ENCODE data around the gene RBM34. TPM values are rescaled to one million over a fixed set of nuclear protein-coding genes. Genes with fewer than 3 reads are reported as not detected.

The RBM34 gene
- total RNA-seq, 4 donors from 2014 or later: 42.3 to 65.2 (median 55.3) TPM

- H3K36me3 ChIP-seq: peaks cover 3 to 53% of the 10 kb centered on the region in 2 donors
- H3K9me3 ChIP-seq: no peaks in the 10 kb centered on the region
- H3K27ac ChIP-seq: no peak overlapping the region
- TF ChIP-seq POLR2AphosphoS5 (IDR thresholded peaks at IDR 0.05): no peak
- H3K4me3 ChIP-seq: no peak overlapping the region
- no peak for ATAC-seq
- no peaks in the 10 kb centered on the region for H3K27me3 ChIP-seq
- peaks cover 0 to 25% (median 4%) of the 10 kb centered on the region in 3 donors for H3K4me1 ChIP-seq
- 87 to 100% methylated on average over 3 to 7 of the region's 16 CpGs for WGBS, 2 donors (ENCODE audit: low coverage in 1 of 2)
These were observed 53.5 kb downstream of the RBM34 start for GRCh38 chr1:235107368-235108184.

DNA sequence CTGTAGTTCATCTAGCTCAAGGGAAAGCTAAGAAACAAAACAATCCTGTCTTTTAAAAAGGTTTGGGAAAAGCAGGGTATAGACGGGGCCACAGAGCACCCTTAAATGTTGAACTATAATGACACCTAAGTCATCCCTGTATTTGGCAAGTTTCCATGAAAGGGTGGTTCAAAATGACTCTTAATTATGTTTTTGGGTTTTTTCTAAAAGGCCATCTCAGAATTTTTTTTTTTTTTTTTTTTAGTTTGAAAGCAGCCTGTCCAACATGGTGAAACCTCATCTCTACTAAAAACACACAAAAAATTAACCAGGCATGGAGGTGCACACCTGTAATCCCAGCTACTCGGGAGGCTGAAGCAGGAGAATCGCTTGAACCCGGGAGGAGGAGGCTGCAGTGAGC lies 54.6 kb downstream of the RBM34 start:
- Histone ChIP-seq H3K27me3 (no peaks in the 10 kb centered on the region), H3K4me1 (peaks cover 0 to 16% (median 4%) of the 10 kb centered on the region in 3 donors), H3K4me3 (no peak overlapping the region), H3K27ac (no peak overlapping the region), H3K36me3 (peaks cover 3 to 45% of the 10 kb centered on the region in 2 donors), H3K9me3 (no peaks in the 10 kb centered on the region)
- no peak for ATAC-seq
- TF ChIP-seq POLR2A (IDR thresholded peaks at IDR 0.05) (no peak), POLR2AphosphoS5 (IDR thresholded peaks at IDR 0.05) (no peak), EP300 (IDR thresholded peaks at IDR 0.05) (no peak)
- TF ChIP-seq, protein P1, sequence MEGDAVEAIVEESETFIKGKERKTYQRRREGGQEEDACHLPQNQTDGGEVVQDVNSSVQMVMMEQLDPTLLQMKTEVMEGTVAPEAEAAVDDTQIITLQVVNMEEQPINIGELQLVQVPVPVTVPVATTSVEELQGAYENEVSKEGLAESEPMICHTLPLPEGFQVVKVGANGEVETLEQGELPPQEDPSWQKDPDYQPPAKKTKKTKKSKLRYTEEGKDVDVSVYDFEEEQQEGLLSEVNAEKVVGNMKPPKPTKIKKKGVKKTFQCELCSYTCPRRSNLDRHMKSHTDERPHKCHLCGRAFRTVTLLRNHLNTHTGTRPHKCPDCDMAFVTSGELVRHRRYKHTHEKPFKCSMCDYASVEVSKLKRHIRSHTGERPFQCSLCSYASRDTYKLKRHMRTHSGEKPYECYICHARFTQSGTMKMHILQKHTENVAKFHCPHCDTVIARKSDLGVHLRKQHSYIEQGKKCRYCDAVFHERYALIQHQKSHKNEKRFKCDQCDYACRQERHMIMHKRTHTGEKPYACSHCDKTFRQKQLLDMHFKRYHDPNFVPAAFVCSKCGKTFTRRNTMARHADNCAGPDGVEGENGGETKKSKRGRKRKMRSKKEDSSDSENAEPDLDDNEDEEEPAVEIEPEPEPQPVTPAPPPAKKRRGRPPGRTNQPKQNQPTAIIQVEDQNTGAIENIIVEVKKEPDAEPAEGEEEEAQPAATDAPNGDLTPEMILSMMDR (IDR thresholded peaks at IDR 0.05): no peak
- WGBS, 2 donors (ENCODE audit: low coverage in 1 of 2): 84% methylated on average over 4 of the region's 4 CpGs; no CpG with 5 or more reads in 1 of the 2 donors

- TF ChIP-seq, protein P1 (IDR thresholded peaks at IDR 0.05): no peak
- TF ChIP-seq EP300 (IDR thresholded peaks at IDR 0.05): no peak
- TF ChIP-seq POLR2AphosphoS5 (IDR thresholded peaks at IDR 0.05): no peak
- no peak for TF ChIP-seq POLR2A (IDR thresholded peaks at IDR 0.05)
- H3K36me3 ChIP-seq: peaks cover 3 to 34% of the 10 kb centered on the region in 2 donors
- no peaks in the 10 kb centered on the region for H3K27me3 ChIP-seq
- H3K4me3 ChIP-seq: no peak overlapping the region
- WGBS, 2 donors (ENCODE audit: low coverage in 1 of 2): 83 to 91% methylated on average over 4 to 12 of the region's 12 CpGs
- no peaks in the 10 kb centered on the region for H3K9me3 ChIP-seq
- H3K27ac ChIP-seq: no peak overlapping the region
- ATAC-seq: no peak
- peaks cover 0 to 16% (median 4%) of the 10 kb centered on the region in 3 donors for H3K4me1 ChIP-seq
These were observed 55.7 kb downstream of the RBM34 start for GRCh38 chr1:235105051-235106043.

- Histone ChIP-seq H3K9me3 (no peaks in the 10 kb centered on the region), H3K27me3 (no peaks in the 10 kb centered on the region), H3K4me1 (peaks cover 0 to 16% (median 4%) of the 10 kb centered on the region in 3 donors), H3K36me3 (peaks cover 0 to 10% of the 10 kb centered on the region in 2 donors), H3K4me3 (no peak overlapping the region), H3K27ac (no peak overlapping the region)
- no peak for TF ChIP-seq POLR2AphosphoS5 (IDR thresholded peaks at IDR 0.05)
- ATAC-seq: no peak
- WGBS, 2 donors (ENCODE audit: low coverage in 1 of 2): 69 to 70% methylated on average over 4 of the region's 4 CpGs
These were observed 58.0 kb downstream of the RBM34 start for GRCh38 chr1:235102993-235103411.

DNA sequence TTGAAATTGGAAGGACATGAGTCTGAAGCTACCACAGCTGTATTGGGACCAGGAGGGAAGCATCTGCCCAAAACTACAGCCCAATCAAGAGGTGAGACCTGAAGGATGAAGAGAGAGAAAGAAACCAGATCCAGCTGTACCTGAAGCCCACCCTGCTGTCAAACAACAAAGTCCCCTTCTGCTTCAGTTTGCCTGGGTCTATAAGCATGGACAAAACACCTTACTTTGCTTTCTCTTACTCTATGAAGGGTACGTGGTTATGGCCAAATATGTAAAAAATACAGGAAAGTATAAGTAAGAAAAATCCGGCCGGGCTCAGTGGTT lies 58.8 kb downstream of the RBM34 start:
- Histone ChIP-seq H3K27ac (no peak overlapping the region), H3K27me3 (no peaks in the 10 kb centered on the region), H3K4me1 (peaks cover 0 to 16% (median 4%) of the 10 kb centered on the region in 3 donors), H3K36me3 (peaks cover 0 to 2% of the 10 kb centered on the region in 2 donors), H3K4me3 (no peak overlapping the region), H3K9me3 (no peaks in the 10 kb centered on the region)
- no peak for ATAC-seq
- no peak for TF ChIP-seq POLR2A (IDR thresholded peaks at IDR 0.05)
- TF ChIP-seq POLR2AphosphoS5 (IDR thresholded peaks at IDR 0.05): no peak
- no peak for TF ChIP-seq EP300 (IDR thresholded peaks at IDR 0.05)
- TF ChIP-seq, protein P1 (IDR thresholded peaks at IDR 0.05): no peak
- WGBS, 2 donors (ENCODE audit: low coverage in 1 of 2): 93 to 94% methylated on average over 3 of the region's 3 CpGs

All from gastroesophageal sphincter (tissue), 4 donors.